Measurements from ENCODE around the gene PDCL3.

Gene PDCL3

DNA sequence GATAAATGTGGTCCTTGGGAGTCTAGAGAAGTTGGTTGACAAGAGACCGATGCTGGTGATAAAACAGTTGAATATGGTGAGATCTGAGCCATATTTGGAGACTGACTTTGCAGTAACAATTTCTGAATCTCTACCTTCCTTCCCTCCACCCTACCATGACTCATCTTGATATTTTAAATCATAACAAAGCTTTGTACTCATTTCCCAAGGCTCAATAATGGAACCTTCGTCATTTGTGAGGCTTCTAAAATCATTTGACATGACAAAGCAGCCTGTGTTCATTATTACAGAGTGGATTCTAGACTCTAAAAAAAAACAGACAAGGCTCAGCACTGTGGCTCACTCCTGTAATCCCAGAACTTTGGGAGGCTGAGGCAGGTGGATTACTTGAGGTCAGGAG, 38.5 kb upstream of the PDCL3 start:
- TF ChIP-seq L3MBTL2 (conservative IDR thresholded peaks at IDR 0.05) (no peak), HDGF (IDR thresholded peaks at IDR 0.05; ENCODE audit: borderline replicate concordance) (no peak), FOXK2 (IDR thresholded peaks at IDR 0.05) (no peak), ELF4 (IDR thresholded peaks at IDR 0.05) (no peak), ZNF384 (IDR thresholded peaks at IDR 0.05) (no peak)
- TF ChIP-seq, protein P1, sequence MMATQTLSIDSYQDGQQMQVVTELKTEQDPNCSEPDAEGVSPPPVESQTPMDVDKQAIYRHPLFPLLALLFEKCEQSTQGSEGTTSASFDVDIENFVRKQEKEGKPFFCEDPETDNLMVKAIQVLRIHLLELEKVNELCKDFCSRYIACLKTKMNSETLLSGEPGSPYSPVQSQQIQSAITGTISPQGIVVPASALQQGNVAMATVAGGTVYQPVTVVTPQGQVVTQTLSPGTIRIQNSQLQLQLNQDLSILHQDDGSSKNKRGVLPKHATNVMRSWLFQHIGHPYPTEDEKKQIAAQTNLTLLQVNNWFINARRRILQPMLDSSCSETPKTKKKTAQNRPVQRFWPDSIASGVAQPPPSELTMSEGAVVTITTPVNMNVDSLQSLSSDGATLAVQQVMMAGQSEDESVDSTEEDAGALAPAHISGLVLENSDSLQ (IDR thresholded peaks at IDR 0.05), result no peak
- POLR2A ChIA-PET, result no interaction called here
- no peak for DNase-seq (ENCODE audit: extremely low spot score)
- CTCF ChIA-PET, result no interaction called here

DNA sequence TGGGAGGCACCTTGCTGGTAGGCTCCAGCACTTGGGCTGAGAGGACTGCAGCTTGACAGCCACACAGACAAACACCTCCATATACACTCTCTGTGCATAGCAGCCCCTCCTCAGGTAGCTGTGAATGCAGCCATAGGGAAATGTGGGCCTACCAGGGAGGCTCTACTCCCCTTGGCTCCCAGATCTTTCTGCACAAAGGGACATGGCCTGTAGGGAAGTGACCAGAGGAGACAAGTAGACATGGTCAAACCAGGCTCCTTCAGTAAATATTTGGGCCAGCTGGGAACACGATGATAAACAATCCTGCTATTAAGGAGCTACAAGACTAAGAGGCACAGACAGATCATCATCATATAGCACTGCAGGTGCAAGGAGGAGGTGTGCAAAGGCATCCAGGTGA, 35.9 kb upstream of the PDCL3 start:
- CTCF ChIA-PET, result no interaction called here
- no peak for DNase-seq (ENCODE audit: extremely low spot score)
- POLR2A ChIA-PET, result no interaction called here
- no peak for TF ChIP-seq FOXK2 (IDR thresholded peaks at IDR 0.05)
- TF ChIP-seq NFRKB (IDR thresholded peaks at IDR 0.05), result no peak
- TF ChIP-seq BHLHE40 (IDR thresholded peaks at IDR 0.05; ENCODE audit: borderline replicate concordance), result no peak
- TF ChIP-seq LEF1 (IDR thresholded peaks at IDR 0.05; ENCODE audit: borderline replicate concordance), result no peak
- TF ChIP-seq CTBP1 (IDR thresholded peaks at IDR 0.05; ENCODE audit: borderline replicate concordance), result no peak
- no peak for TF ChIP-seq ELF4 (IDR thresholded peaks at IDR 0.05)
- TF ChIP-seq, protein P1 (IDR thresholded peaks at IDR 0.05), result no peak
- no peak for TF ChIP-seq FOXA1 (IDR thresholded peaks at IDR 0.05)
- TF ChIP-seq ZNF384 (IDR thresholded peaks at IDR 0.05), result no peak
- TF ChIP-seq HDGF (IDR thresholded peaks at IDR 0.05; ENCODE audit: borderline replicate concordance), result no peak
- TF ChIP-seq FOXM1 (IDR thresholded peaks at IDR 0.05; ENCODE audit: borderline replicate concordance), result no peak
- TF ChIP-seq L3MBTL2 (conservative IDR thresholded peaks at IDR 0.05), result no peak
- TF ChIP-seq SP1 (IDR thresholded peaks at IDR 0.05), result no peak
- no peak for TF ChIP-seq TARDBP (IDR thresholded peaks at IDR 0.05)
- TF ChIP-seq SUZ12 (IDR thresholded peaks at IDR 0.05), result no peak
- TF ChIP-seq ARNT (IDR thresholded peaks at IDR 0.05), result no peak

DNA sequence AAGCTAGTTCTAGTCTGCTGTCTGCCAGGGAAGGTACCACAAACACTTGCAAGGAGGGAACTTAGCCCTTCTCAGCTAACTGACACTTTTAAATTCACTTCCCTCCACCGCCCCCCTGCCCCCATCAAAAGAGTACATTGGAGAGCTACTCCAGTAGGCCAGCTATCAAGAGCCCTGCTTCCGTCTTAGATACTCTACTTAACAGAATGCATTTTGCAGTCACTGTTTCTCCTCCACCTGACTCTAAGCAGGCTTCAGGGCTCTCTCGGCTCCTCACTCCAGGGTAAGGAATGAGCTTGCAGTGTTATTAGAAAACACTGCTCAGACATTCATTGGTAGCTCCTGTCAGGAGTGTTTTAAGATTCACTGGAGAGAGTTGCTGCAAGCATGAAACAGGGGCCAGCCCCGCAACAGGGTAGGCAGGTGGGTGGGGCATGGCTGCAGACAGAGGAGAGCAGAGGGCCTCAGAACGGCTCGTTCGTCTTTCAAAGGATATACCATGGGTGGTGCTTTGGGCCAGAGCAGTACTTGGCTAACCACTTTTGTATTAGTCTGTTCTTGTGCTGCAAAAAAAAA, 35.3 kb upstream of the PDCL3 start:
- DNase-seq (ENCODE audit: extremely low spot score), result no peak
- POLR2A ChIA-PET, result no interaction called here
- CTCF ChIA-PET, result no interaction called here
- TF ChIP-seq ZNF384 (IDR thresholded peaks at IDR 0.05), result no peak
- TF ChIP-seq, protein P1 (IDR thresholded peaks at IDR 0.05), result no peak
- no peak for TF ChIP-seq HDGF (IDR thresholded peaks at IDR 0.05; ENCODE audit: borderline replicate concordance)
- TF ChIP-seq CTBP1 (IDR thresholded peaks at IDR 0.05; ENCODE audit: borderline replicate concordance), result no peak
- TF ChIP-seq BHLHE40 (IDR thresholded peaks at IDR 0.05; ENCODE audit: borderline replicate concordance), result no peak
- no peak for TF ChIP-seq FOXA1 (IDR thresholded peaks at IDR 0.05)
- no peak for TF ChIP-seq L3MBTL2 (conservative IDR thresholded peaks at IDR 0.05)
- TF ChIP-seq ELF4 (IDR thresholded peaks at IDR 0.05), result no peak
- no peak for TF ChIP-seq FOXM1 (IDR thresholded peaks at IDR 0.05; ENCODE audit: borderline replicate concordance)
- no peak for TF ChIP-seq ARNT (IDR thresholded peaks at IDR 0.05)
- TF ChIP-seq SP1 (IDR thresholded peaks at IDR 0.05), result no peak
- no peak for TF ChIP-seq TARDBP (IDR thresholded peaks at IDR 0.05)
- no peak for TF ChIP-seq FOXK2 (IDR thresholded peaks at IDR 0.05)
- no peak for TF ChIP-seq LEF1 (IDR thresholded peaks at IDR 0.05; ENCODE audit: borderline replicate concordance)
- no peak for TF ChIP-seq SUZ12 (IDR thresholded peaks at IDR 0.05)
- TF ChIP-seq NFRKB (IDR thresholded peaks at IDR 0.05), result no peak

DNA sequence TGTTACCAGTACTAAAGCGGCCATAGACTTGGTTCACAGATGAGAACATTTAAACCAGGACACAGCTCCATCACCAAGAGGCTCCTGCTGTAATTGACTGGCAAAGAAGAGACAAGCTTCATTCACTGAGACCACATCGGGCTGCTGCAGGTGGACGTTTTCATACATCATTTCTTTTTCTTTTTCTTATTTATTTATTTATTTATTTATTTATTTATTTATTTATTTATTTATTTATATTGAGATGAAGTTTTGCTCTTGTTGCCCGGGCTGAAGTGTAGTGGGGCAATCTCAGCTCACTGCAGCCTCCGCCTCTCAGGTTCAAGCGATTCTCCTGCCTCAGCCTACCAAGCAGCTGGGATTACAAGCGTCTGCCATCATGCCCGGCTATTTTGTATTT, 33.6 kb upstream of the PDCL3 start:
- no peak for DNase-seq (ENCODE audit: extremely low spot score)
- TF ChIP-seq L3MBTL2 (conservative IDR thresholded peaks at IDR 0.05) (no peak), NFRKB (IDR thresholded peaks at IDR 0.05) (no peak), FOXK2 (IDR thresholded peaks at IDR 0.05) (no peak), ARNT (IDR thresholded peaks at IDR 0.05) (no peak), FOXA1 (IDR thresholded peaks at IDR 0.05) (no peak), TARDBP (IDR thresholded peaks at IDR 0.05) (no peak), ELF4 (IDR thresholded peaks at IDR 0.05) (no peak), ZNF384 (IDR thresholded peaks at IDR 0.05) (no peak), FOXM1 (IDR thresholded peaks at IDR 0.05; ENCODE audit: borderline replicate concordance) (no peak), BHLHE40 (IDR thresholded peaks at IDR 0.05; ENCODE audit: borderline replicate concordance) (no peak), CTBP1 (IDR thresholded peaks at IDR 0.05; ENCODE audit: borderline replicate concordance) (no peak), HDGF (IDR thresholded peaks at IDR 0.05; ENCODE audit: borderline replicate concordance) (no peak), SP1 (IDR thresholded peaks at IDR 0.05) (no peak), SUZ12 (IDR thresholded peaks at IDR 0.05) (no peak), LEF1 (IDR thresholded peaks at IDR 0.05; ENCODE audit: borderline replicate concordance) (no peak)
- TF ChIP-seq, protein P1 (IDR thresholded peaks at IDR 0.05), result no peak
- CTCF ChIA-PET, result no interaction called here
- POLR2A ChIA-PET, result no interaction called here

DNA sequence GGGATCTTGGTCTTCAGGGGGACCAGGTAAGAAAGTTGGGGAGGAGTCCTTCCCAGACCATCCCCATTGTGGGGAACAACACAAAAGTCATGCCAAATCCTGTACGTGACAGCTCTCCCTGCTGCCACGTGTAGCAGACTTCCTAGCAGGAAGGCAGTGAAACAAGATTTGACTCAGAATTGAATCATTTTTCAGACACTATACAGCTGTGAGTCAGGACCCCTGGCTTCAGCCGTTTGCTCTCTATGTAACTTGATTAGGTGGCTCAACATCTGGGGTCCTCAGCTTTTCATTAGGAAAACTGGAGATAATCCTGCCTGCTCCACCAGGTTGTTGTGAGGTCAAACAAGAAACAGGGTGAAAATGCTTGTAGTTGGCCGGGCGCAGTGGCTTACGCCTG, 32.9 kb upstream of the PDCL3 start:
- CTCF ChIA-PET, result no interaction called here
- DNase-seq (ENCODE audit: extremely low spot score), result no peak

More for the DNA sequence above, 32.9 kb upstream of the PDCL3 start:
- POLR2A ChIA-PET, result no interaction called here
- TF ChIP-seq, protein P1 (IDR thresholded peaks at IDR 0.05), result no peak
- TF ChIP-seq ARNT (IDR thresholded peaks at IDR 0.05) (no peak), HDGF (IDR thresholded peaks at IDR 0.05; ENCODE audit: borderline replicate concordance) (no peak), TARDBP (IDR thresholded peaks at IDR 0.05) (no peak), NFRKB (IDR thresholded peaks at IDR 0.05) (no peak), FOXK2 (IDR thresholded peaks at IDR 0.05) (no peak), FOXA1 (IDR thresholded peaks at IDR 0.05) (no peak), BHLHE40 (IDR thresholded peaks at IDR 0.05; ENCODE audit: borderline replicate concordance) (no peak), LEF1 (IDR thresholded peaks at IDR 0.05; ENCODE audit: borderline replicate concordance) (no peak), CTBP1 (IDR thresholded peaks at IDR 0.05; ENCODE audit: borderline replicate concordance) (no peak), ELF4 (IDR thresholded peaks at IDR 0.05) (no peak), FOXM1 (IDR thresholded peaks at IDR 0.05; ENCODE audit: borderline replicate concordance) (no peak)
